Heart left ventricle (tissue), 13 donors: ENCODE data around the gene MPI.
"Not testable (repeated sequence)": the region's sequence is repeated elsewhere in the genome, so short reads cannot be mapped to it uniquely, and the experiment has no call there.

Experiments
- CTCF ChIP-seq, 12 donors: fragments of 200-600 bp; sonication (generic) in 4 of 12; IDR thresholded peaks; one replicate each; pipeline versions ENCODE4 v1.5.0 to v1.8.0; 2018 to 2022; ENCODE audit warnings: antibody characterized with exemption in 12 of 12, mild to moderate bottlenecking in 5 of 12
- POLR2A ChIP-seq, 2 donors: fragments of 450-650 bp; IDR thresholded peaks; one replicate each; pipeline ENCODE4 v1.6.1; 2017; ENCODE audit warnings: antibody characterized with exemption in 2 of 2, mild to moderate bottlenecking in 2 of 2, moderate library complexity in 2 of 2
- donor health status: ischemic (EF 13 %, LVEDD 7.1; RV severe dilation, severe dysfunction).
- donor health status: DM: no; HTN: yes; CAD: no.
- donor health status: DM: no; HTN: no; CAD: no.
- donor health status: ischemic (EF 25% LVEDD 6.9; RV normal size, moderate dysfunction).
- donor health status: ischemic (EF 25% LVEDD 5.7; RV mildly dilated, moderate dysfunction).
- donor health status: ischemic (EF 35%, LVEDD 5.7; RV mildly dilated, moderate dysfunction).
- donor health status: nonischemic (EF 11% LVEDD 7.7; RV severe dilation, severe dysfunction).
- donor health status: DM: yes; HTN: yes; CAD: no.
- donor health status: PGD.
- donor health status: ischemic (EF 29% LVEDD 5.4; RV normal size, mild dysfunction).
- donor health status: nonischemic (EF 23%, LVEDD 6.1; RV moderate dilation, normal function).

DNA sequence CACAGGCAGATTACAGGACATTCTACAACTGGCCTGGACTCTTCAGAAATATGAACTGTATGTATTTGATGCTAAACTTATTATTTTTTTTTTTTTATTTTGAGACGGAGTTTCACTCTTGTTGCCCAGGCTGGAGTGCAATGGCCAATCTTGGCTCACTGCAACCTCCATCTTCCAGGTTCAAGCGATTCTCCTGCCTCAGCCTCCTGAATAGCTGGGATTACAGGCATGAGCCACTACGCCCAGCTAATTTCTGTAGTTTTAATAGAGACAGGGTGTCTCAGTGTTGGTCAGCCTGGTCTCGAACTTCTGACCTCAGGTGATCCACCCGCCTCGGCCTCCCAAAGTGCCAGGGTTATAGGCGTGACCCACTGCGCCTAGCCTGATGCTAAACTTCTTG lies 24.0 kb downstream of the MPI start:
- not testable (repeated sequence) for TF ChIP-seq CTCF, POLR2A (IDR thresholded peaks at IDR 0.05)
